ENCODE results near the gene BTBD9.

The BTBD9 gene

DNA sequence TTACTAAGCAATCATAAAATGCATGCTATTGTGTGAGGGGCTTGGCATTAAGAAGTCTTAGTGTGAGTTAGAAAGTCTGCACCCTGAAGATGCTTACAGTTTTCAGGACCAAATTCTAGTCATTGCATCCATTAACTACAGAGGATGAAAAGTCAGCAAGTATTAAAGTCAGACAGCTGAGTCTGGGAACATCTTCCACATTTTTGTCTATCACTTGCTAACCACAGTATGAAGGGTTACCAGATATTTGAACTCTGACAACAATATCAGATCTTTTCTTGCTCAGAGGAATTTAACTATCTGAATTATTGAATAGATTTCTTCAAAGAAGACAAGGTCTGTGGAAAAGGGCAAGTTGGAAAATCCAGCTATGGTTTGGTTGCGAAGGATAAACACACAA is 264.4 kb downstream of the BTBD9 start:
- no peak for ATAC-seq
- TF ChIP-seq ZC3H10 (CRISPR knock-in tag; IDR thresholded peaks at IDR 0.05) (no peak), POU6F1 (CRISPR knock-in tag; IDR thresholded peaks at IDR 0.05; ENCODE audit: borderline replicate concordance, low read depth) (no peak), TCF4 (CRISPR knock-in tag; IDR thresholded peaks at IDR 0.05; ENCODE audit: borderline replicate concordance) (no peak), BACH2 (CRISPR knock-in tag; IDR thresholded peaks at IDR 0.05; ENCODE audit: borderline replicate concordance) (no peak), OSR1 (CRISPR knock-in tag; IDR thresholded peaks at IDR 0.05) (no peak), TOX (CRISPR knock-in tag; IDR thresholded peaks at IDR 0.05; ENCODE audit: borderline replicate concordance) (no peak)
- TF ChIP-seq, protein P1, sequence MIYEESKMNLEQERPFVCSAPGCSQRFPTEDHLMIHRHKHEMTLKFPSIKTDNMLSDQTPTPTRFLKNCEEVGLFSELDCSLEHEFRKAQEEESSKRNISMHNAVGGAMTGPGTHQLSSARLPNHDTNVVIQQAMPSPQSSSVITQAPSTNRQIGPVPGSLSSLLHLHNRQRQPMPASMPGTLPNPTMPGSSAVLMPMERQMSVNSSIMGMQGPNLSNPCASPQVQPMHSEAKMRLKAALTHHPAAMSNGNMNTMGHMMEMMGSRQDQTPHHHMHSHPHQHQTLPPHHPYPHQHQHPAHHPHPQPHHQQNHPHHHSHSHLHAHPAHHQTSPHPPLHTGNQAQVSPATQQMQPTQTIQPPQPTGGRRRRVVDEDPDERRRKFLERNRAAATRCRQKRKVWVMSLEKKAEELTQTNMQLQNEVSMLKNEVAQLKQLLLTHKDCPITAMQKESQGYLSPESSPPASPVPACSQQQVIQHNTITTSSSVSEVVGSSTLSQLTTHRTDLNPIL (CRISPR knock-in tag; IDR thresholded peaks at IDR 0.05; ENCODE audit: low read depth): no peak
- TF ChIP-seq, protein P2, sequence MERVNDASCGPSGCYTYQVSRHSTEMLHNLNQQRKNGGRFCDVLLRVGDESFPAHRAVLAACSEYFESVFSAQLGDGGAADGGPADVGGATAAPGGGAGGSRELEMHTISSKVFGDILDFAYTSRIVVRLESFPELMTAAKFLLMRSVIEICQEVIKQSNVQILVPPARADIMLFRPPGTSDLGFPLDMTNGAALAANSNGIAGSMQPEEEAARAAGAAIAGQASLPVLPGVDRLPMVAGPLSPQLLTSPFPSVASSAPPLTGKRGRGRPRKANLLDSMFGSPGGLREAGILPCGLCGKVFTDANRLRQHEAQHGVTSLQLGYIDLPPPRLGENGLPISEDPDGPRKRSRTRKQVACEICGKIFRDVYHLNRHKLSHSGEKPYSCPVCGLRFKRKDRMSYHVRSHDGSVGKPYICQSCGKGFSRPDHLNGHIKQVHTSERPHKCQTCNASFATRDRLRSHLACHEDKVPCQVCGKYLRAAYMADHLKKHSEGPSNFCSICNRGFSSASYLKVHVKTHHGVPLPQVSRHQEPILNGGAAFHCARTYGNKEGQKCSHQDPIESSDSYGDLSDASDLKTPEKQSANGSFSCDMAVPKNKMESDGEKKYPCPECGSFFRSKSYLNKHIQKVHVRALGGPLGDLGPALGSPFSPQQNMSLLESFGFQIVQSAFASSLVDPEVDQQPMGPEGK (CRISPR knock-in tag; IDR thresholded peaks at IDR 0.05; ENCODE audit: borderline replicate concordance): no peak

DNA sequence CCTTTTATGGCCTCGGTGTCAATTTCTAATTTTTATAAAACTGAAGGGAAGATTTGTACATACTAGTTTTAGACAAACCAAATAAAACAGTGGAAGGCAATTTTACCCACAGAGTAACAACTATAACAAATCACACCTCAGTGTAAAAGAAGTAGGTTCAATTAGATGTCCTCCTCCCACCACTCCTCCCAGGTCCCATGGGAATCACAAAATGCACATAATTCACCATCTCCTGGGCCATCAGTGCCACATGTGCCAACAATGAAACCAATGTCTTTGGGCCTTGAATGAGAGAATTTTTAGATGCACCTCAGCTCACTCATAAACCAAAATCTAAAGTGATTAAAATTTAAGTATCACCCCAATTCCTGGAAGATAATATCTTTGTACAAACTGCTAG is 267.8 kb downstream of the BTBD9 start:
- ATAC-seq: no peak
- TF ChIP-seq POU6F1 (CRISPR knock-in tag; IDR thresholded peaks at IDR 0.05; ENCODE audit: borderline replicate concordance, low read depth) (no peak), ZNF565 (CRISPR knock-in tag; conservative IDR thresholded peaks at IDR 0.05; ENCODE audit: low read depth) (no peak), CSRNP3 (CRISPR knock-in tag; IDR thresholded peaks at IDR 0.05) (no peak), ESRRG (CRISPR knock-in tag; IDR thresholded peaks at IDR 0.05) (no peak), ZNF8 (CRISPR knock-in tag; IDR thresholded peaks at IDR 0.05) (no peak), RARB (CRISPR knock-in tag; IDR thresholded peaks at IDR 0.05) (no peak)
- TF ChIP-seq, protein P1 (CRISPR knock-in tag; IDR thresholded peaks at IDR 0.05; ENCODE audit: low read depth): no peak

DNA sequence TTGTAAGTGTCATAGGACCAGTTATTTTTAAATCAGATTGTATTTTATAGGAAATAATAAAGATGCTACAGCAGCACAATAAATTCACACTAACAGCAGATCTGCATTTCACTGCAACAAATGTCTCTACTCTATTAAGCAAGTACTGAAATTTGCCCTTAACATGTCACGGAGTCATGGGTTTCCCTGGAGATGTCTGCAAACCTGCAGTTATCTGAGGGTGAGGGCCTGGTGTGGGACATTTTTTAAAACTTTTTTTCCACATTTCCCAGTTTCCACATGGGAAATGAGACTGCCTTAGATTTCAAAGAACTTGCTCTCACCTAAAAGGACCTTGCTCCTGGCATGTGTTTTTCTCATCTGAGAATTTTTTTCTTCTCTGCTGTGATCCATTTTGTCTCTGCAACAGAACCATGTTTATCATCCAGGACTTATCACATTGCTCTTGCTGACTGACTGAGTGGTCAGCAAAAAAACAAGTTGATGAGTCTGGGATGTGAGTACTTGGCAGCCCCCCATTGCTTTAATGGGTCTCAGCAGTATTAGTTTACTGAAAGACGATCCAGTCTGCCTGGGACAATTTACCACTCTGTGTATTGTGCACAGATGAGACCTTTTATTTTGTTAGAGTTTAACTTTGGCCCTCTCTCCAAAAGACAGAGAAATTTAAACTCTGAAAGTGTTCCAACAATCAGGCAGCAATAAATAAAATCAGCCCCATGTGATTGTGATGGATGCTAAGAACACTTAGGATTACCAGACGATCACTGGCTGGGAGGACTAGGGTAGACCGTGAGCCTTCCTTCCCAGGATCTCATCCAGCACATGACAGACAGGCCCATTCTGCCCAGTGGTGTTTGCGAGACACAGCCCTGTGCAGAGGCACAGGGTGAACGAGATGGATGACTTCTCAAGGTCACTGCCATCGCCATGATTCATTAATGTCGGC is 268.8 kb downstream of the BTBD9 start:
- TF ChIP-seq ZC3H10 (CRISPR knock-in tag; IDR thresholded peaks at IDR 0.05) (no peak), CSRNP3 (CRISPR knock-in tag; IDR thresholded peaks at IDR 0.05) (no peak), OSR1 (CRISPR knock-in tag; IDR thresholded peaks at IDR 0.05) (no peak), PPARA (CRISPR knock-in tag; IDR thresholded peaks at IDR 0.05; ENCODE audit: borderline replicate concordance) (no peak), TOX (CRISPR knock-in tag; IDR thresholded peaks at IDR 0.05; ENCODE audit: borderline replicate concordance) (no peak), ZNF70 (CRISPR knock-in tag; IDR thresholded peaks at IDR 0.05) (no peak), ZFP30 (CRISPR knock-in tag; IDR thresholded peaks at IDR 0.05) (no peak), ZNF8 (CRISPR knock-in tag; IDR thresholded peaks at IDR 0.05) (no peak), BACH2 (CRISPR knock-in tag; IDR thresholded peaks at IDR 0.05; ENCODE audit: borderline replicate concordance) (no peak)
- peak; percentile 94 for ATAC-seq
